Esophagus muscularis mucosa (tissue), 4 donors: ENCODE measurements around the gene CNBP. TPM values are rescaled to one million over a fixed set of nuclear protein-coding genes. Genes with fewer than 3 reads are reported as not detected.
A peak's percentile ranks its signal among the peaks of the same experiment; 100 is the strongest.

Source experiments
- DNase-seq: peaks from one replicate; pipeline ENCODE4 v3.0.0-alpha.2; 2017; ENCODE audit errors: extremely low spot score
- H3K27ac ChIP-seq, 4 donors: fragments of 200-600 bp; sonication (generic); replicated peaks in 1 of 4; 1 replicate in 3 of 4; 2 replicates in 1 of 4; pipeline ENCODE4 v1.5.1; 2016 to 2019; ENCODE audit warnings: mild to moderate bottlenecking in 1 of 4
- H3K27me3 ChIP-seq, 4 donors: fragments of 200-600 bp; sonication (generic); one replicate each; pipeline versions ENCODE4 v1.5.1 to v1.6.0; 2016 to 2019
- H3K36me3 ChIP-seq, 4 donors: fragments of 200-600 bp; sonication (generic); one replicate each; pipeline ENCODE4 v1.5.1; 2016 to 2019
- H3K4me1 ChIP-seq, 4 donors: fragments of 200-600 bp; sonication (generic); one replicate each; pipeline ENCODE4 v1.5.1; 2016 to 2019
- H3K4me3 ChIP-seq, 4 donors: fragments of 200-600 bp; sonication (generic); 1 replicate in 2 of 4; 2 replicates in 2 of 4; pipeline ENCODE4 v1.5.1; 2016 to 2019; ENCODE audit warnings: mild to moderate bottlenecking in 4 of 4, moderate library complexity in 1 of 4
- H3K9me3 ChIP-seq, 4 donors: fragments of 200-600 bp; sonication (generic); 1 replicate in 3 of 4; 2 replicates in 1 of 4; pipeline ENCODE4 v1.5.1; 2016 to 2019
- CTCF ChIP-seq, 3 experiments: fragments of 200-600 bp in 2 of 3; fragments of 450-650 bp in 1 of 3; sonication (generic) in 2 of 3; IDR thresholded peaks; one replicate each; pipeline ENCODE4 v1.5.1; 2017 to 2019; ENCODE audit warnings: antibody characterized with exemption in 3 of 3, mild to moderate bottlenecking in 2 of 3, moderate library complexity in 1 of 3
- EP300 ChIP-seq: sonication (generic); formaldehyde crosslinking; IDR thresholded peaks from one replicate; pipeline ENCODE4 v1.6.1; 2017; ENCODE audit warnings: antibody characterized with exemption
- POLR2A ChIP-seq: fragments of 450-650 bp; IDR thresholded peaks from one replicate; pipeline ENCODE4 v1.6.1; 2017; ENCODE audit warnings: antibody characterized with exemption, moderate library complexity, mild to moderate bottlenecking, low read depth
- POLR2AphosphoS5 ChIP-seq, 2 donors: sonication (generic); formaldehyde crosslinking; IDR thresholded peaks; one replicate each; pipeline ENCODE4 v1.6.1; 2017; ENCODE audit warnings: antibody characterized with exemption in 2 of 2
- WGBS: methylation state at CpG from one replicate; pipeline ENCODE4 v1.1.5; 2018; 5-methylcytosine and 5-hydroxymethylcytosine counted together
- intact Hi-C: fragments of 100-400 bp; cut with DNase I; formaldehyde crosslinking; loops from one replicate; pipeline ENCODE4 v1.15.1; 2023
- small RNA-seq, 3 donors: library from RNA; depleted of rRNA; stranded (forward); fragments of <200 nt; gene quantifications; one replicate each; pipeline ENCODE3, GENCODE V24; 2016
- total RNA-seq, 4 donors: library from RNA; depleted of rRNA; stranded (reverse); fragments of >200 nt; gene quantifications; one replicate each; pipeline versions ENCODE4 v1.1.0 to v1.2.1, GENCODE V29; 2016

The CNBP gene
- total RNA-seq, 4 donors from 2014 or later: 395 to 523 (median 469) TPM

- peak; percentile 38 to 67 for TF ChIP-seq POLR2AphosphoS5 (IDR thresholded peaks at IDR 0.05)
- no peak for TF ChIP-seq POLR2A
- intact Hi-C loops: no loop called here
- Histone ChIP-seq H3K4me1 (peaks cover 23 to 38% (median 31%) of the 10 kb centered on the region in 4 donors), H3K4me3 (peak overlapping the region; percentile 72 to 97 (median 88)), H3K9me3 (no peaks in the 10 kb centered on the region), H3K36me3 (peaks cover 0 to 10% (median 3%) of the 10 kb centered on the region in 4 donors), H3K27me3 (no peaks in the 10 kb centered on the region), H3K27ac (peak overlapping the region; percentile 88 to 98 (median 94))
- DNase-seq: no peak
- WGBS: 0% methylated on average over 19 of the region's 80 CpGs
Measured at GRCh38 chr3:129121016-129121791, 62.5 kb downstream of the CNBP start.

- peaks cover 0 to 10% (median 6%) of the 10 kb centered on the region in 4 donors for H3K36me3 ChIP-seq
- DNase-seq: peak; percentile 98
- TF ChIP-seq POLR2AphosphoS5 (IDR thresholded peaks at IDR 0.05) (peak; percentile 79 to 80), POLR2A (peak; percentile 52), EP300 (no peak), CTCF (IDR thresholded peaks at IDR 0.05) (peak; percentile 15 to 51 (median 17))
- peak overlapping the region; percentile 72 to 97 (median 88) for H3K4me3 ChIP-seq
- WGBS: 3% methylated on average over 11 of the region's 18 CpGs
- no peaks in the 10 kb centered on the region for H3K9me3 ChIP-seq
- H3K27ac ChIP-seq: peak overlapping the region; percentile 88 to 98 (median 94)
- H3K27me3 ChIP-seq: no peaks in the 10 kb centered on the region
- peaks cover 26 to 42% (median 37%) of the 10 kb centered on the region in 4 donors for H3K4me1 ChIP-seq
- intact Hi-C loops: no loop called here
Measured at GRCh38 chr3:129120254-129121004, 63.3 kb downstream of the CNBP start.

- TF ChIP-seq POLR2AphosphoS5 (IDR thresholded peaks at IDR 0.05) (no peak), EP300 (no peak), CTCF (IDR thresholded peaks at IDR 0.05) (no peak), POLR2A (no peak)
- peaks cover 26 to 42% (median 37%) of the 10 kb centered on the region in 4 donors for H3K4me1 ChIP-seq
- 51% methylated on average over 13 of the region's 13 CpGs for WGBS
- H3K27me3 ChIP-seq: no peaks in the 10 kb centered on the region
- H3K36me3 ChIP-seq: peaks cover 0 to 13% (median 11%) of the 10 kb centered on the region in 4 donors
- H3K4me3 ChIP-seq: peak overlapping the region; percentile 72 to 97 (median 88)
- H3K9me3 ChIP-seq: no peaks in the 10 kb centered on the region
- no peak for DNase-seq
- intact Hi-C loops: no loop called here
- peak overlapping the region; percentile 88 to 98 (median 94) for H3K27ac ChIP-seq
Measured at GRCh38 chr3:129119365-129120100, 64.2 kb downstream of the CNBP start.

- Histone ChIP-seq H3K27ac (peak overlapping the region in 1 of 4 donors; percentile 98), H3K27me3 (no peaks in the 10 kb centered on the region), H3K4me1 (peaks cover 26 to 42% (median 37%) of the 10 kb centered on the region in 4 donors), H3K4me3 (no peak overlapping the region), H3K36me3 (peaks cover 0 to 19% (median 11%) of the 10 kb centered on the region in 4 donors), H3K9me3 (no peaks in the 10 kb centered on the region)
- no peak for DNase-seq
- intact Hi-C loops: no loop called here
- WGBS: 79% methylated on average over 5 of the region's 5 CpGs
- TF ChIP-seq POLR2AphosphoS5 (IDR thresholded peaks at IDR 0.05) (no peak), EP300 (no peak), CTCF (IDR thresholded peaks at IDR 0.05) (no peak), POLR2A (no peak)
Measured at GRCh38 chr3:129118745-129119144, 65.0 kb downstream of the CNBP start.

Small RNA genes lying within 50 kb of the gene (small RNA-seq; reads per million reads assigned to genes)
- gene RPS27P12: 0 reads per million in 3 donors

Other genes starting within 250 kb of the CNBP start
- 1 to 10 TPM in 1 of 4 donors, under 1 TPM in 3; 0.19 to 1.2 (median 0.47) TPM for gene CFAP92, start 189.8 kb downstream of the CNBP start, total RNA-seq
- 10 to 100 TPM in 1 of 4 donors, 1 to 10 TPM in 3; 5.8 to 15.8 (median 7.9) TPM for gene EFCC1, start 182.6 kb downstream of the CNBP start, total RNA-seq
- gene GP9, start 123.1 kb downstream of the CNBP start, total RNA-seq: under 1 TPM in 1 of 4 donors, not detected in 3; 0.50 TPM
- 10 to 100 TPM in 3 of 4 donors, 1 to 10 TPM in 1; 7.5 to 18.4 (median 17.6) TPM for gene RAB43, start 62.1 kb downstream of the CNBP start, total RNA-seq
- 10 to 100 TPM; 15.4 to 26.7 (median 18.4) TPM for gene ISY1, start 22.8 kb downstream of the CNBP start, total RNA-seq
- 10 to 100 TPM; 55.6 to 89.1 (median 70.4) TPM for gene COPG1, start 65.7 kb upstream of the CNBP start, total RNA-seq
- 10 to 100 TPM; 24.5 to 39.3 (median 30.6) TPM for gene HMCES, start 95.0 kb upstream of the CNBP start, total RNA-seq
- under 1 TPM in 2 of 4 donors, not detected in 2; 0.19 to 0.42 TPM for gene EFCAB12, start 244.7 kb upstream of the CNBP start, total RNA-seq